Hepatocyte (in vitro differentiated cells): ENCODE measurements around the gene GJC2. TPM values are rescaled to one million over a fixed set of nuclear protein-coding genes. Genes with fewer than 3 reads are reported as not detected.
A peak's percentile ranks its signal among the peaks of the same experiment; 100 is the strongest.

Experiments
- DNase-seq: peaks from one replicate; pipeline ENCODE4 v3.0.0-alpha.2; 2016; ENCODE audit warnings: low spot score
- H2AFZ ChIP-seq: fragments of 200-600 bp; sonication (generic); 2 replicates; pipeline ENCODE4 v1.6.0; 2016; ENCODE audit warnings: antibody characterized with exemption, mild to moderate bottlenecking
- H3K27ac ChIP-seq: fragments of 200-600 bp; sonication (generic); 2 replicates; pipeline ENCODE4 v1.5.1; 2016; ENCODE audit warnings: mild to moderate bottlenecking
- H3K27me3 ChIP-seq: fragments of 200-600 bp; sonication (generic); 2 replicates; pipeline ENCODE4 v1.6.1; 2016
- H3K36me3 ChIP-seq: fragments of 200-600 bp; sonication (generic); replicated peaks from 2 replicates; pipeline ENCODE4 v1.5.1; 2016; ENCODE audit warnings: low read depth; ENCODE audit not compliant: insufficient read depth
- H3K4me1 ChIP-seq: fragments of 200-600 bp; sonication (generic); 2 replicates; pipeline ENCODE4 v1.5.1; 2016; ENCODE audit warnings: mild to moderate bottlenecking, moderate library complexity; ENCODE audit not compliant: insufficient read depth
- H3K4me2 ChIP-seq: fragments of 200-600 bp; sonication (generic); 2 replicates; pipeline ENCODE4 v1.6.0; 2016
- H3K4me3 ChIP-seq: fragments of 200-600 bp; sonication (generic); 2 replicates; pipeline ENCODE4 v1.5.1; 2016; ENCODE audit warnings: mild to moderate bottlenecking
- H3K79me2 ChIP-seq: fragments of 200-600 bp; sonication (generic); 2 replicates; pipeline ENCODE4 v1.6.0; 2017; ENCODE audit warnings: mild to moderate bottlenecking
- H3K9me2 ChIP-seq: fragments of 200-600 bp; sonication (generic); replicated peaks from 2 replicates; pipeline ENCODE4 v1.6.0; 2017; ENCODE audit warnings: mild to moderate bottlenecking; ENCODE audit not compliant: insufficient read depth
- H3K9me3 ChIP-seq: fragments of 200-600 bp; sonication (generic); 2 replicates; pipeline ENCODE4 v1.5.1; 2016; ENCODE audit warnings: low read depth, mild to moderate bottlenecking
- H4K20me1 ChIP-seq: fragments of 200-600 bp; sonication (generic); 2 replicates; pipeline ENCODE4 v1.6.0; 2016; ENCODE audit warnings: mild to moderate bottlenecking; ENCODE audit not compliant: insufficient read depth, poor library complexity, severe bottlenecking
- EZH2 ChIP-seq: fragments of 200-600 bp; sonication (generic); IDR thresholded peaks from 2 replicates; pipeline ENCODE4 v1.6.1; 2016; ENCODE audit warnings: antibody characterized with exemption, mild to moderate bottlenecking, borderline replicate concordance
- EZH2phosphoT487 ChIP-seq: fragments of 200-600 bp; sonication (generic); IDR thresholded peaks from one replicate; pipeline ENCODE4 v1.6.1; 2018; ENCODE audit warnings: antibody characterized with exemption, mild to moderate bottlenecking, low read depth, moderate library complexity; ENCODE audit not compliant: unreplicated experiment, severe bottlenecking
- WGBS: methylation state at CpG from one replicate; pipeline ENCODE4 v1.1.6; 2016; ENCODE audit warnings: low lambda C conversion rate; ENCODE audit errors: missing lambda C conversion rate; 5-methylcytosine and 5-hydroxymethylcytosine counted together
- polyA plus RNA-seq: library from polyadenylated mRNA; unstranded; fragments of >200 nt; fragmentation: Nextera tagmentation; extraction: Ambion mirVana; gene quantifications from 2 replicates; pipeline ENCODE4 v1.2.1, GENCODE V29; 2016
- total RNA-seq: library from RNA; depleted of rRNA; stranded (reverse); fragments of >200 nt; gene quantifications from 2 replicates; pipeline ENCODE4 v1.2.3, GENCODE V29; 2014
- TF ChIP-seq, protein P1 (sequence below): fragments of 200-600 bp; sonication (generic); IDR thresholded peaks from 2 replicates; pipeline ENCODE4 v1.5.1; 2016; ENCODE audit warnings: antibody characterized with exemption, mild to moderate bottlenecking; ENCODE audit not compliant: poor library complexity

GJC2 gene
- total and polyA plus RNA-seq, 2 experiments from 2014 or later: 0.40 to 1.6 TPM

- no peak overlapping the region for H3K27ac ChIP-seq
- no peaks in the 10 kb centered on the region for H4K20me1 ChIP-seq
- H3K79me2 ChIP-seq: peaks cover 13% of the 10 kb centered on the region
- H3K4me1 ChIP-seq: peaks cover 17% of the 10 kb centered on the region
- H3K9me2 ChIP-seq: no peaks in the 10 kb centered on the region
- H3K27me3 ChIP-seq: no peaks in the 10 kb centered on the region
- no peak overlapping the region for H3K4me2 ChIP-seq
- WGBS: 98% methylated on average over 19 of the region's 19 CpGs
- TF ChIP-seq EZH2: no peak
- TF ChIP-seq, protein P1, sequence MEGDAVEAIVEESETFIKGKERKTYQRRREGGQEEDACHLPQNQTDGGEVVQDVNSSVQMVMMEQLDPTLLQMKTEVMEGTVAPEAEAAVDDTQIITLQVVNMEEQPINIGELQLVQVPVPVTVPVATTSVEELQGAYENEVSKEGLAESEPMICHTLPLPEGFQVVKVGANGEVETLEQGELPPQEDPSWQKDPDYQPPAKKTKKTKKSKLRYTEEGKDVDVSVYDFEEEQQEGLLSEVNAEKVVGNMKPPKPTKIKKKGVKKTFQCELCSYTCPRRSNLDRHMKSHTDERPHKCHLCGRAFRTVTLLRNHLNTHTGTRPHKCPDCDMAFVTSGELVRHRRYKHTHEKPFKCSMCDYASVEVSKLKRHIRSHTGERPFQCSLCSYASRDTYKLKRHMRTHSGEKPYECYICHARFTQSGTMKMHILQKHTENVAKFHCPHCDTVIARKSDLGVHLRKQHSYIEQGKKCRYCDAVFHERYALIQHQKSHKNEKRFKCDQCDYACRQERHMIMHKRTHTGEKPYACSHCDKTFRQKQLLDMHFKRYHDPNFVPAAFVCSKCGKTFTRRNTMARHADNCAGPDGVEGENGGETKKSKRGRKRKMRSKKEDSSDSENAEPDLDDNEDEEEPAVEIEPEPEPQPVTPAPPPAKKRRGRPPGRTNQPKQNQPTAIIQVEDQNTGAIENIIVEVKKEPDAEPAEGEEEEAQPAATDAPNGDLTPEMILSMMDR: no peak
- no peak for TF ChIP-seq EZH2phosphoT487
- DNase-seq: no peak
- H3K4me3 ChIP-seq: no peak overlapping the region
- H2AFZ ChIP-seq: no peak overlapping the region
- no peaks in the 10 kb centered on the region for H3K36me3 ChIP-seq
- H3K9me3 ChIP-seq: no peaks in the 10 kb centered on the region
Observed at GRCh38 chr1:228107636-228108035, 42.1 kb upstream of the GJC2 start.

DNA sequence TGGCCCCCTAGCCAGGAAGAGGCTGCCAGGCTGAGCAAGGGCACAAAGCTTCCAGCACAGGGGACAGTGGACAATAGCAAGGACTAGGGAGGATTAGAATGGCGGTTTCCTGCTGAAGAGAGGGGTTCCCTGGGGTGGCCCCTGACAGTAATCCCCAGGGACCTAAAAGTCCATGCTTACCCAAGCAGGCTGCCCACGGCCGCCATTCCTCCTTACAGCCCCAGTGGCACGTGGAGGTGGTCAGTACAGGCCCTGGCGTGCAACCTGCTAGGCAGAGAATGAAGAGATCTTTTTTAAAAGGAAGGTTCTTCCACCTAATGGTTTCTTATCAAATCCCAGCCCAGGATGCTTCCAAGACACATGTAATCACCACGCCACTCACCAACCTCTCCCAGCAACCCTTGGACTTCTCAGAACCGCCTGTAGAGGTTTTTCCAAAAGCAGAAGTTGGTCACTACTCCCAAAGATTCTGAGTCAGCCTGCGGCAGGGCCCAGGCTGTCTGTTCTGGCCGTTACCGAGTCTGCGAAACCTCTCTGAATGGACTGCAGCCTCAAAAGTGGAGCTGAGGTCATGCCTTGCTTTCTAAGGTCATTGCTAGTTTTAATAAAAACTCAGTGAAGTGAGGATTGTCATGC, 41.6 kb upstream of the GJC2 start:
- WGBS: 88% methylated on average over 11 of the region's 11 CpGs
- H2AFZ ChIP-seq: no peak overlapping the region
- H3K36me3 ChIP-seq: no peaks in the 10 kb centered on the region
- H4K20me1 ChIP-seq: no peaks in the 10 kb centered on the region
- peaks cover 17% of the 10 kb centered on the region for H3K4me1 ChIP-seq
- peak overlapping the region; percentile 96 for H3K4me3 ChIP-seq
- peak overlapping the region; percentile 94 for H3K27ac ChIP-seq
- H3K4me2 ChIP-seq: peak overlapping the region; percentile 93
- no peak for TF ChIP-seq EZH2phosphoT487
- TF ChIP-seq, protein P1: no peak
- no peak for TF ChIP-seq EZH2
- peaks cover 13% of the 10 kb centered on the region for H3K79me2 ChIP-seq
- no peak for DNase-seq
- no peaks in the 10 kb centered on the region for H3K27me3 ChIP-seq
- H3K9me3 ChIP-seq: no peaks in the 10 kb centered on the region
- no peaks in the 10 kb centered on the region for H3K9me2 ChIP-seq

- Histone ChIP-seq H3K79me2 (peaks cover 13% of the 10 kb centered on the region), H3K36me3 (no peaks in the 10 kb centered on the region), H3K9me3 (no peaks in the 10 kb centered on the region), H3K4me3 (peak overlapping the region; percentile 96), H4K20me1 (no peaks in the 10 kb centered on the region), H3K27ac (peak overlapping the region; percentile 94), H3K4me1 (peaks cover 15% of the 10 kb centered on the region), H2AFZ (peak overlapping the region; percentile 78), H3K27me3 (no peaks in the 10 kb centered on the region), H3K9me2 (no peaks in the 10 kb centered on the region), H3K4me2 (peak overlapping the region; percentile 93)
- WGBS: 14% methylated on average over 8 of the region's 8 CpGs
- TF ChIP-seq EZH2phosphoT487 (no peak), EZH2 (no peak)
- TF ChIP-seq, protein P1: no peak
- no peak for DNase-seq
Observed at GRCh38 chr1:228108742-228109072, 41.0 kb upstream of the GJC2 start.
